Measurements from ENCODE around the gene THSD7B. TPM values are rescaled to one million over a fixed set of nuclear protein-coding genes. Genes with fewer than 3 reads are reported as not detected.
"Not testable (repeated sequence)": the region's sequence is repeated elsewhere in the genome, so short reads cannot be mapped to it uniquely, and the experiment has no call there.

Gene THSD7B
- total RNA-seq, 2 donors from 2014 or later: 0.16 to 0.88 TPM

DNA sequence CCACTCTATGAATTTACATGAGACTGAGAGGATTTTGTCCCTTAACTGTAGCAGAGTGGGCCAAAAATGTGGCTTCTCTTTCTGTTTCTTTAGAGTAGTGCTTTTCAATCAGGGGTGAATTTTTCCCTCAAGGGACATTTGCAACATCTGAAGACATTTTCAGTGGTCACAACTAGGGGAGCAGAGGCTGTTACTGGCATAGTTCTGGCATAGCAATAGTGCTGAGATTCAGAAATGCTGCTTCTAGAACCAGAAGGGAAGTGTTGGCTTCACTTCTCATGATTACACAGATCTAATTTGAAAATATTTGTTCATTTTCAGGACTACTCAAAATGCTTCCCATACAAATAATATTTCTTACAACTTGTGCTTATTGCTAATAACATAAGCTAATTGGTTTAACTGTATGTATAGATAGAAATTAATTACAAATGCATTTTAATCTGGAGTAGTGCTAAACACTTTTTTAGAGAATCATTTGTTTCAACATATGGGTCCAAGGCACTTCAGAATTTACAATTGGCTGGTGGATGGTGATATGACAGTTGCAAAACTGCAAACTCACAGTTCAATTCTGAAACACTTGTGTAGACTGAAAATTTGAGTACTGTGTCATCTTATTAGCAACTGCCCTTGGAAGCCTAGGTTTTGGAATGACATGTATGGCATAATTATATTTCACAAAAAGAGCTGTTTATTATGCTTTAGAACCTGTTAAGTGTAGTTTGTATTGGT lies 526.7 kb downstream of the THSD7B start:
- ATAC-seq (no peak), DNase-seq (no peak)
- intact Hi-C loops (cut with DNase I): no loop called here

DNA sequence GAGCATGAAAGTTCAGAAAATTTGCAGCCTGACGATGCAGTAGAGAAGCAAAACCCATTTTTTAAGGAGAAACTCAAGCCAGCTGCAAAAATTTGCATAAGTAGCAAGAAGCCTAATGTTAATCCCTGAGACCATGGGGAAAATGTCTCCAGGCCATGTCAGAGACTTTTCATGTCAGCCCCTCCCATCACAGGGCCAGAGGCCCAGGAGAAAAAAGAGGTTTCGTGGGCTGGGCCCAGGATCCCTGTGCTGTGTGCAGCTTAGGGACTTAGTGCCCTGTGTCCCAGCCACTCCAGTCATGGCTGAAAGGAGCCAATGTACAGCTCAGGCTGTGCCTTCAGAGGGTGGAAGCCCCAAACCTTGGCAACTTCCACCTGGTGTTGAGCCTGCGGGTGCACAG lies 533.0 kb downstream of the THSD7B start:
- DNase-seq (no peak), ATAC-seq (no peak)
- intact Hi-C loops (cut with DNase I): no loop called here

DNA sequence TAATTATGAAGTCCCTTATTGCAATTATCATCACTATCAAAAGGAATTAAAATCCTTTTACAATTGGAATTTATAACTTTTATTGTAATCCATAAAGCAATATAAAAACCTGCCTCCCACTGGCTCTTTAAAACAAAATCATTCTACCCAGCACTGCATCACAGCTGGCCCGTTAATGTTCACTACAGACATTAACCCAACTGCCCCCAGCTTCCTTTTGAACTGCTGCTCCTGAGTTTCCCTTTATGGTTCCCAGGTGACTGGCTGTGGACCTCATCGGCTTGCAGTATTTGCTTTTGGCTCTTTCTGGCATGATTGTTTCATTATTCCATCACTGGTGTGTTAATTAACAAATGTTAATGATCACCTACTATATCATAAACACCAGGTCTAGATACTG lies 535.6 kb downstream of the THSD7B start:
- intact Hi-C loops (cut with DNase I): no loop called here
- DNase-seq (no peak), ATAC-seq (no peak)

DNA sequence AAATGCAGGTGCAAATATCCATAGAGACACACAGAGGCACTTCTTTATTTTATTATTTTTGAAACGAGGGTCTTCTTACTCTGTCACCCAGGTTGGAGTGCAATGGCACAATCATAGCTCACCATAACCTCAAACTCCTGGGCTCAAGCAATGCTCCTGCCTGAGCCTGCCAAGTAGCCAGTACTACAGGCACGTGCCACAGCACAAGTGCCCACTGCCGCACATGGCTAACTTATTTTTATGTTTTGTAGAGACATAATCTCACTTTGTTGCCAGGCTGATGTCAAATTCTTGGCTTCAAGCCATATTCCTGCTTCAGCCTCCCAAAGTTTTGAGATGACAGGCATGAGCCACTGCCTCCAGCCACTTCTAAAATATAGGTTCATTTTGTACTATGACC lies 537.6 kb downstream of the THSD7B start:
- intact Hi-C loops (cut with DNase I): no loop called here
- no peak for ATAC-seq
- DNase-seq: no peak

DNA sequence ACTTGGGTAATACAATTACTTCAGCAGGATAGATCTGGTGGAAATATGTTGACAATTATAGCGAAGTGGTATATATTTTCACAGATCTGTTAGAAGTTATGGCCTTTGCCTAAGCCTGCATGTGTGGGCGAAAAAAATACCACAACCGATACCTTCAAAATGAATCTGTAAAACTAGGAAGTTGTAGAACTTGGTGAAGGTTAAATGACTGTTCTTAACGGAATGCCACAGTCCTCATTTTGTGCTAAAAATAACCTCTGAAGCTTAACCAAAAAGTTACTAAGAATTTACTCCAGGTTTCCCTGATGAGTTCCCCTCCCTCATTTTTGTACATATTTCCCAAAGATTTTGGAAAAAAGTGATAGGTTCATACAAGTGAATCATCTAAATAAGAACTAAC lies 550.7 kb downstream of the THSD7B start:
- no peak for ATAC-seq
- intact Hi-C loops (cut with DNase I): no loop called here
- no peak for DNase-seq

DNA sequence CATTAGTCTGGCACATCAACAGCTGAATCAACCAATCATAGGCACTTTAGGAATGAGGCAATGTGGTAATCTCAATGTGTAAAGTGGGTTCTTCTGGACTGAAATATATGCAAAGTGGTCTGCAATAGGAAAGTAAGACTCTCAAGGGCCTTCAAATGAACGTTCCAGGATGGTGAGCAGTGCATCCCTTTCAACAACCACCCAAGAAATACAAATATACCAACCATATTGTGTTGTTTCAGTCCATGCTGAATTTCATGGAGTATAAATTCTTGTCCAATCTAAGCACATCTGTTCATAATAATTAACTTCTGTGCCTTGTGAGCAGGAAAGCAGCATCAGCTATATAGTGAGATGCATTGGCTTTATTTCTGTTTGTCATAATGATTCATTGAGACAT lies 556.2 kb downstream of the THSD7B start:
- DNase-seq: no peak
- no peak for ATAC-seq
- intact Hi-C loops (cut with DNase I): no loop called here

DNA sequence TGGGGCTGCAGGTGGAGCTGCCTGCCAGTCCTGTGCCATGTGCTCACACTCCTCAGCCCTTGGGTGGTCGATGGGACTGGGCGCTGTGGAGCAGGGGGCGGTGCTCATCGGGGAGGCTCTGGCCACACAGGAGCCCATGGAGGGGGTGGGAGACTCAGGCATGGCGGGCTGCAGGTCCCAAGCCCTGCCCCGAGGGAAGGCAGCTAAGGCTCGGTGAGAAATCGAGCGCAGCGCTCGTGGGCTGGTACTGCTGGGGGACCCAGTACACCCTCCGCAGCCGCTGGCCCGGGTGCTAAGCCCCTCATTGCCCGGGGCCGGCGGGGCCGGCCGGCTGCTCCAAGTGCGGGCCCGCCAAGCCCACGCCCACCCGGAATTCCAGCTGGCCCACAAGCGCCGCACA lies 566.2 kb downstream of the THSD7B start:
- ATAC-seq; intact Hi-C loops (cut with DNase I); DNase-seq: not testable (repeated sequence)

DNA sequence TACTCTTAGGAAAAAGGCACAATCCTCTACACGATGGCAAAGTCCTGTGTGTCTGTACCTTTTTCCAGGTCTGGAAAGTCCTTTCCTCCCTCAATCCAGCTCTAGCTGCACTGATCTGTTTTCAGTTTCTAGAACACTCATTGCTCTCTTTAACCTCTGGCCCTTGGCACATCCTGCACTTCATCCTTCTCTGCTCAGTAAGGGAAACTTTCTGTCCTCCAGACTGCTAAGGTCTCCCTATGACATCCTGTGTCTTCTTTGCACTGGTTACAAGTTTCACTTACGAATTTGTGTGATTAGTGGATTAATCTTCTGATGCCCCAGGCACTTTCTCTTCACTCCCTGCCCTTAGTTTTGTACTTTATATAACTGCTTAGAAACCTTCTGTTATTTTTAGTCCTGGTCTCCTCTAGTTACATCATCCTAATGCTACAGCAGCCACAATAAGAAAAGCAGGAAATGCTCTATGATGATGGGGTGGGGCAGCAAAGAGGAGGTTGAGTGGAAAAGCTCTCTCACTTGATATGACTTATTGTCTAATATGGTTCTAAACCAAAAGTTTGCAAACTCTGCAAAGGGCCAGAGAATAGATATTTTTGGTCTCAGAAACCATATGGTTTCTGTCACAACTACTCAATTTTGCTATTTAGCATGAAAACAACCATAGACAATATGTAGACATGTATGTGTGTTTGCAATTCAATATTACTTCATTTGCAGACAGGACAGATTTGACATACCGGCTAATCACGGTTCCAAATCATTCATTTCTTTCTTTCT lies 568.2 kb downstream of the THSD7B start:
- ATAC-seq: no peak

DNA sequence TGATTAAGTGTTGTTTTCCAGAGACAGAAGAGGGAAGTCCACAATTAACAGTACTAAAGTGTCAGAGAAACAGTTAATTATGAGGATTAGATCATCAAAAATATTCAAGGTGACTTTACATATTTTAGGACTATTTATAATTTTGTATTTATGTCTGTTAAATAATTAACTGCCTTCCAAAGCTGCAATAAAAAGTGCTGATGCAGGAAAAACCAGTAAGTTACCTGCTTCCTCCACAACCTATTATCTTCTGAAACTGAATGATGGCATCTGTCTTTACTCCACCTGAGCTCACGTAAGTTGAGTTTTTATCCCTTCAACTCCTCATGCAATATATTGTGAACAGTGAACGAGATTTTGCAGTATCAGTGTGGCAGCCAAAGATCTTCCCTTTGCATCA lies 570.7 kb downstream of the THSD7B start:
- intact Hi-C loops (cut with DNase I): no loop called here
- no peak for DNase-seq
- no peak for ATAC-seq

More for the DNA sequence above, 568.2 kb downstream of the THSD7B start:
- no peak for DNase-seq
- intact Hi-C loops (cut with DNase I): no loop called here

DNA sequence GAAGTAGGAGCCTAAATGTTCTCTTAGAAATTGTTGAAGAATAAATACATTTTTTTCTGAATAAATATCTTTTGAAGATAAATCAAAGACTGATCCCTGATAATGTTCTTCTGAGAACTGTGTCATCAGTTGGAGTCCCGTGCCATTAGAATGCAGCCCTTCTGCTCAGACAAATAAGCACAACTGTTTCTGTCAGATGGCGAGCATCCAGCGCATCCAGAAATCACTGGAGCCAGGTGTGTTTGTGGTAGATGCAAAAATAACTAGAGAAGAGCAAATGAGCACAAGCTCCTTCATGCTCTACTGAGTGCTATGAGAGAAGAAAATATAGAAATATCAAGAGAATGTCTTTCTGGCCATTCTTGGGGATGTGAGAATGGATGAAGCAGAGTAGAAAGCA lies 573.7 kb downstream of the THSD7B start:
- no peak for ATAC-seq
- no peak for DNase-seq
- intact Hi-C loops (cut with DNase I): no loop called here

DNA sequence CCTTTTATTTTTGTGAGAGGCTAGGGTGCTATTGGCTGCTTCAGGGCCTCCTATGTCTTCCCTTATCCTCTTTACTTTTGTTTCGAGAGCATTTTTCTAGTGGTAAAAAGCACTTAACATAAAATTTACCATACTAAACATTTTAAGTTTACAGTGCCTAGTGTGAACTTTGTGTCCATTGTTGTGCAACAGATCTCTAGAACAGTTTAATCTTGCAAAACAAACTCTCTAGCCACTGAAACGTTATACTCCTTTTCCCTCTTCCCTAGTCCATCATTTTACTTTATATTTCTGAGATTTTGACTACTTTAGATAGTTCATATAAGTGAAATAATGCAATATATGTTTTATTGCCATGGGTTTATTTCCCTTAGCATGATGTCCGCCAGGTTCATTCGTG lies 580.6 kb downstream of the THSD7B start:
- intact Hi-C loops (cut with DNase I): no loop called here
- ATAC-seq: no peak
- no peak for DNase-seq

DNA sequence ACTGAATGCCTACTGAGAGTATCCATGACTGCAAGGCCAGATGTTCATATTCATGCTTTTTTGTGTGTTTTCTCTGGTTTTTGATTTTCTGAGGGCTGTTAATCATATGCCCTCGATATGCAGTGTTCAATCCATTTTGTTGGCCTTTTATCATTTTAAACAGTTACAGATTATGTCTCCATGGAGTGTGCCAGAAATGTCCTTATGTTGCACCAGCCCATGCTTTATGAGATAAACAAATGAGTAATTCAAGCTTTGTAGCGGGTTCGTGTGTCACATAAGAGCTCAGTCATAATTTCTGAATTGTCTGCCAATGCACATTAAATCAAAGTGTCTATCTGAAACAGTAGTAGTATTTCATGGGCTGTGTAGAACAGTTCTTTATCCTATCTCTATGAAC lies 583.0 kb downstream of the THSD7B start:
- intact Hi-C loops (cut with DNase I): no loop called here
- ATAC-seq (no peak), DNase-seq (no peak)

DNA sequence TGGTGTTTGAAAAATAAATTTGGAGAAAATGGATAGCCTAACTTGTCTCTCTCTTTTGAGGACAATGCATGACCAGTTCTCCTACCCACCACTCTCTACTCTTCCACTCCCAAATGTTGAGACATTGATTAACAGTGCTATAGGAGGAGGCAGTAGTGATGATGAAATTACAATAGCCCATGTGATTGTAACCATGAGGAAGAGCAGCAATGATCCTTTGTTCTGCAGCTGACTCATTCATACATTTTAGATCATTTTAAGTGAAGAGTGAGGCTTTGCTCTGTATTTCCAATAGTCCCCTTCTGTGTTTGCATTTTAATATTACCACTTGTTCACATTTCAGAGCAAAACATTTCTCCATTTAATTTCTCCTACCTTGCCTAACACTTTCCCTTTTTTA lies 592.3 kb downstream of the THSD7B start:
- DNase-seq (no peak), ATAC-seq (no peak)
- intact Hi-C loops (cut with DNase I): no loop called here

DNA sequence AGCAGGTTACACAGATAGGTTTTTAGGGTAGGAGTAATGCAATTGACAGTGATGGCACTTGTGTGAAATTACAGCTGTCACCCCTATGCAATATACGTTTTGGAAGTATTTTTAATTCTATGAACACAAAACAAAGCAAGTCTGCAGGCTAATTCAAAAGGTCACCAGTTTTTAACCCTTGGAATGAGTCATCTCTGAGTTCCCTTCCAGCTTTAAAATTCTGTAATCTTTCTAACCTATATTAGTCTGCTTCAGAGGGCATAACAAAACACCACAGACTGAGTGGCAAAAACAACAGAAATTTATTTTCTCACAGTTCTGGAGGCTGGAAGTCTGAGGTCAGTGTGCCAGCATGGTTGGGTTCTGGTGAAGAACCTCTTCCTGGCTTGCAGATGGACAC lies 602.0 kb downstream of the THSD7B start:
- ATAC-seq (no peak), DNase-seq (no peak)
- intact Hi-C loops (cut with DNase I): no loop called here

DNA sequence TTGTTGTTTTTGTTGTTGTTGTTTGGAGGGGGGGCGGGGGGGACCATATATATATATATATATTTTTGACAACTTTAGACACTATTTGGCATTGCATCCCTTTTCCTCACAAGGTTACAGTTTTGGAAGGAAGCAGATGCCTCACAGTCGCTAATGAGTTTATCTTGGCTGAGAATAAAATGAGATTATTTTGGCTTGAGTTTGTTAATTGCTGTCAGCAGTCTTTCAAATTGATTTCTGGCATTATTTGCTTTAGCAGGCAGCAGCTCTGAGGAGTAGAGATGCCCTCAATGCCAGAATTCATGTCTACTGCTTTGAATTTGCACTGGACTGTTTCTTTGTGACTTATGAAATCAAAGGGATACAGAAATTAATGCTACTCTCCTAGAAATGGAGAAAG lies 603.8 kb downstream of the THSD7B start:
- ATAC-seq: no peak
- DNase-seq: no peak
- intact Hi-C loops (cut with DNase I): no loop called here

DNA sequence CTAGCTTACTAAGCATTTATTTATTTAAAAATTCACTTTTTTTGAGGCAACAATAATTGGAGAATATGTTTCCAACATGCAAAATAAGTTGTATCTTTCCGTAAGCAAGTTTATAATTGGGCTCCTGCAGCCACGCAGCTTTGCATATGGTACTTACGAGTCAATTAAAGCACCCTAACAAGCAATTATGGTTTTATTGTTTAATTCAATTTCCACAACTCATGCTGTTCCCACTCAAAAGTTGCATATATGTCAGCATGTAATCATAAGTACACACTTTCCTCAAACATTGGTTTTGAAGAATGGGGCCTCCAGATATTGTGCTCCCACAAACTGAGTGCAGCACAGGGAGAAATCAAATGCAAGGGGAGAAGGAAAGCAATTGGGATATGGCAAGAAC lies 613.8 kb downstream of the THSD7B start:
- ATAC-seq: no peak
- intact Hi-C loops (cut with DNase I): no loop called here

DNA sequence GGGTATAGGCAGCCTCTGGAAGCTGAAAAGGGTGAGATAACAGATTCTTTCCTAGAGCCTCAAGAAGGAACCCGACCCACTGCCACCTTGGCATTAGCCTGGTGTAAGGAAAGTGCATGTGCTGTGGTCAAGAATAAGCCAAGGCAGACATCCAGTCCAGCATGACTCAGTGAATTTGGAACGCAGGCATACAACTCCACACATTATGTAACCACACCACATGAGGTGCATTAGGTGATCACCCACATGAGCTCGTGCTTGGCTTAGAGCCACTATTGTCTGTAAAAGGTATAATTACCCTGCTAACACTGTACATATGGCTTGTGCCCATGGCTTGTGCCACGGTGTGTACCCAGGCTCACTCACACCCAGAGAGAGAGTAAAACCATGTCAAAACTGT lies 615.3 kb downstream of the THSD7B start:
- intact Hi-C loops (cut with DNase I): no loop called here
- ATAC-seq (no peak), DNase-seq (no peak)

More for the DNA sequence above, 613.8 kb downstream of the THSD7B start:
- DNase-seq: no peak

DNA sequence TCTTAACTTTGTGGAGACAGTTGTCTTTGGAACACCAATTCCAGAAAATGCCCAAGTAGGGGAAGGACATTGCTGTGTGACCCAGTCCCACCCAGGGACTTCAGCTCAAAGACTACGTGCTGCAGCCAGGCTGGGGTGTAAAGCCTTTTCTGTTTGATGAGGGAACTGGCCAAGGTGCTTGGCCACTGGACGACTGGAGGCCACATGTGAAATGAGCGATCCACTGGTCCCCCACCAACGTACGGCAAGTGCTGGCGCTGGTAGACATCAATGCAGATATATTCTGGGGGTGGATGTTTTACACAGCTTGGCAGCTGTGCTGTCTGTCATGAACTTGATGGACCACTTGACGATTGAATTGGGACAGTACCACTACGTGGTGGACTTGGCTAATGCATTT lies 616.4 kb downstream of the THSD7B start:
- intact Hi-C loops (cut with DNase I): no loop called here
- DNase-seq (no peak), ATAC-seq (no peak)

DNA sequence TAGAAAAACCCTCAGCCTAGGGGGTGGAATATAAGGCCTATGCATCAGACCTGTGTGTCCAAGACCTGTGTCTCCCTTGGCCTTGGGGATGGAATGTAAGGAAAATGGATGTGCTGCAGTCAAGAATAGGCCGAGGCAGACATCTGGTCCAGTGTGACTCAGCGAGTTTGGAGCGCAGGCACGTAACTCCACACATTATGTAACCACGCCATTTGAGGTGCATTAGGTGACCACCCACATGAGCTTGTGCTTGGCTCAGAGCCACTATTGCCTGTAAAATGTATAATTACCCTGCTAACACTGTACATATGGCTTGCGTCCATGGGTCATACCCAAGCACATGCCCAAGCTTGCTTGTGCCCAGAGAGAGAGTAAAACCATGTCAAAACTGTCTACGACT lies 618.0 kb downstream of the THSD7B start:
- DNase-seq: no peak
- intact Hi-C loops (cut with DNase I): no loop called here
- no peak for ATAC-seq

DNA sequence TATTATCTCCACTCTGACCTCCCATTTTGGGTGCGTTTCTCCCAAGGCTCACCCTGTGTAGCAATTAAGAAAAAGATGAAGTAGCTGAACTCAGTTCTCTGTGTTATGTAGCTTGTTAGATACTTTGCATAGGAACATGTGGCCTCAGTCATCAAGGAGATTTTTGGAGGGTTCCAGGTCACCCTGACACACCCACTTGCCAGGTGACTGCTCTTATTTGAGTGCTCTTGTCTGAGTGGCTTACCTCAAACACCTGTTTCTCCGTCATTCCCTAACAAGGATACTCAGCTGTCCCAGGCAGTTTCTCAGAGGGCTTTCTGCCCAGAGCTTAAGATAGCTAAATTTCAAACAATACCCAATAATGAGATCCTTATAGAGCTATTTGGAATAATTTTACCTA lies 621.7 kb downstream of the THSD7B start:
- no peak for ATAC-seq
- no peak for DNase-seq
- intact Hi-C loops (cut with DNase I): no loop called here

DNA sequence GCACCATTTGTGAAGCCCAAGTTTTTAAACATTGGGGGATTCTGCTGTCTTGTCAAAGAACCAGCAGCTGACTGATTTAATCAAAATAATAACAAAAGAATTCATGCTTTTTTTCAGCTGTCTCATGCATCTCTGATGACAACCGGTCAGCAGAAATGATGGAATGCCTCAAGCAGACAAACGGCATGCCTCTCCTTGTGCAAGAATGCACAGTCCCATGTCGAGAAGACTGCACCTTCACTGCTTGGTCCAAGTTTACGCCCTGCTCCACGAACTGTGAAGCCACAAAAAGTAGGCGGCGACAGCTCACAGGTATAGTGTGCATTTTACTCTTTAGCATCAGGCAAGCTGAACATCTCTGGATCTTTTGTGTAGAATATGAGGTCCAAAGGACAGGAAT lies 640.2 kb downstream of the THSD7B start:
- no peak for DNase-seq
- ATAC-seq: no peak
- intact Hi-C loops (cut with DNase I): no loop called here

Data from left cardiac atrium (tissue), 4 donors.